H9 (cell line): ENCODE results near the gene SPATA3. TPM values are rescaled to one million over a fixed set of nuclear protein-coding genes. Genes with fewer than 3 reads are reported as not detected.

Source experiments
- DNase-seq: peaks from one replicate; pipeline ENCODE4 v3.0.0-alpha.2; 2017
- H2AFZ ChIP-seq: one replicate; pipeline ENCODE4 v1.6.1; 2013; ENCODE audit warnings: mild to moderate bottlenecking, low read length, control low read depth, moderate library complexity
- H2AK5ac ChIP-seq: 2 replicates; pipeline ENCODE4 v1.6.1; 2013; ENCODE audit warnings: low read length, control low read depth, mixed read lengths; ENCODE audit not compliant: insufficient read length
- H2BK120ac ChIP-seq: one replicate; pipeline ENCODE4 v1.6.1; 2013; ENCODE audit warnings: low read depth, mild to moderate bottlenecking, low read length, control low read depth, inconsistent platforms; ENCODE audit not compliant: poor library complexity, severe bottlenecking
- H2BK12ac ChIP-seq: 2 replicates; pipeline ENCODE4 v1.6.1; 2013; ENCODE audit warnings: low read length, control low read depth, mixed read lengths, low read depth; ENCODE audit not compliant: insufficient read length
- H2BK15ac ChIP-seq: 2 replicates; pipeline ENCODE4 v1.6.1; 2013; ENCODE audit warnings: low read depth, low read length, control low read depth
- H2BK20ac ChIP-seq: one replicate; pipeline ENCODE4 v1.6.1; 2013; ENCODE audit warnings: low read depth, mild to moderate bottlenecking, low read length, control low read depth, inconsistent platforms; ENCODE audit not compliant: poor library complexity, severe bottlenecking
- H2BK5ac ChIP-seq: 2 replicates; pipeline ENCODE4 v1.6.1; 2013; ENCODE audit warnings: low read length, control low read depth, mixed read lengths; ENCODE audit not compliant: insufficient read length
- H3K14ac ChIP-seq: 2 replicates; pipeline ENCODE4 v1.6.1; 2013; ENCODE audit warnings: low read length, control low read depth; ENCODE audit not compliant: insufficient read depth
- H3K18ac ChIP-seq: 2 replicates; pipeline ENCODE4 v1.6.1; 2013; ENCODE audit warnings: low read depth, mild to moderate bottlenecking, mixed read lengths, low read length, control low read depth; ENCODE audit not compliant: insufficient read length
- H3K23ac ChIP-seq: 2 replicates; pipeline ENCODE4 v1.6.1; 2013; ENCODE audit warnings: low read length, control low read depth, mixed read lengths, low read depth; ENCODE audit not compliant: insufficient read length
- H3K23me2 ChIP-seq: 2 replicates; pipeline ENCODE4 v1.6.1; 2013; ENCODE audit warnings: low read depth, mild to moderate bottlenecking, mixed read lengths, low read length, control low read depth; ENCODE audit not compliant: insufficient read length, poor library complexity, severe bottlenecking
- H3K27ac ChIP-seq: 2 replicates; pipeline ENCODE4 v1.5.1; 2013; ENCODE audit warnings: low read length, control low read depth, mixed read lengths, low read depth; ENCODE audit not compliant: insufficient read length
- H3K27me3 ChIP-seq: 2 replicates; pipeline ENCODE4 v1.6.1; 2013; ENCODE audit warnings: low read length, control low read depth, inconsistent platforms; ENCODE audit not compliant: insufficient read depth
- H3K4ac ChIP-seq: 2 replicates; pipeline ENCODE4 v1.6.1; 2013; ENCODE audit warnings: low read depth, mild to moderate bottlenecking, control low read depth, inconsistent platforms, low read length, moderate library complexity
- H3K4me1 ChIP-seq: 2 replicates; pipeline ENCODE4 v1.6.1; 2013; ENCODE audit warnings: low read length, control low read depth, inconsistent platforms; ENCODE audit not compliant: insufficient read depth
- H3K4me2 ChIP-seq: 2 replicates; pipeline ENCODE4 v1.6.1; 2013; ENCODE audit warnings: low read length, control low read depth, mixed read lengths; ENCODE audit not compliant: insufficient read length, insufficient read depth
- H3K56ac ChIP-seq: 2 replicates; pipeline ENCODE4 v1.6.1; 2013; ENCODE audit warnings: low read depth, mild to moderate bottlenecking, mixed read lengths, low read length, control low read depth; ENCODE audit not compliant: insufficient read length
- H3K79me1 ChIP-seq: 2 replicates; pipeline ENCODE4 v1.6.1; 2013; ENCODE audit warnings: low read depth, mild to moderate bottlenecking, moderate library complexity, low read length, control low read depth, inconsistent platforms; ENCODE audit not compliant: insufficient read depth, poor library complexity, severe bottlenecking
- H3K79me2 ChIP-seq: 2 replicates; pipeline ENCODE4 v1.6.1; 2013; ENCODE audit warnings: low read length, control low read depth, inconsistent platforms; ENCODE audit not compliant: insufficient read depth
- H3K9ac ChIP-seq: 2 replicates; pipeline ENCODE4 v1.6.1; 2013; ENCODE audit warnings: low read length, control low read depth, mixed read lengths; ENCODE audit not compliant: insufficient read length; ENCODE audit errors: extremely low read depth
- H3K9me3 ChIP-seq: one replicate; pipeline ENCODE4 v1.6.1; 2013; ENCODE audit warnings: low read depth, low read length, inconsistent platforms; ENCODE audit not compliant: control insufficient read depth
- H3T11ph ChIP-seq: one replicate; pipeline ENCODE4 v1.6.1; 2013; ENCODE audit warnings: mild to moderate bottlenecking, low read length, control low read depth, inconsistent platforms
- H4K20me1 ChIP-seq: one replicate; pipeline ENCODE4 v1.6.1; 2013; ENCODE audit not compliant: control insufficient read depth, insufficient read length, insufficient read depth
- H4K5ac ChIP-seq: 2 replicates; pipeline ENCODE4 v1.6.1; 2013; ENCODE audit warnings: low read depth, mild to moderate bottlenecking, mixed read lengths, low read length, control low read depth; ENCODE audit not compliant: insufficient read length
- H4K8ac ChIP-seq: replicated peaks from 2 replicates; pipeline ENCODE4 v1.6.1; 2013; ENCODE audit warnings: low read length, control low read depth, mixed read lengths, low read depth; ENCODE audit not compliant: insufficient read length
- H4K91ac ChIP-seq: 2 replicates; pipeline ENCODE4 v1.6.1; 2013; ENCODE audit warnings: low read depth, mild to moderate bottlenecking, moderate library complexity, mixed read lengths, low read length, control low read depth; ENCODE audit not compliant: insufficient read length
- H3K27ac Mint-ChIP-seq, 3 experiments: 2 replicates in 2 of 3; 3 replicates in 1 of 3; pipeline ENCODE4 v1.8.0; 2020 to 2021; ENCODE audit warnings: mixed read lengths in 3 of 3, mild to moderate bottlenecking in 1 of 3, moderate library complexity in 1 of 3
- H3K27me3 Mint-ChIP-seq: 2 replicates; pipeline ENCODE4 v1.8.0; 2021; ENCODE audit warnings: low read depth, mild to moderate bottlenecking, moderate library complexity, mixed read lengths
- H3K36me3 Mint-ChIP-seq, 3 experiments: 2 replicates in 2 of 3; 3 replicates in 1 of 3; pipeline ENCODE4 v1.8.0; 2020 to 2021; ENCODE audit warnings: low read depth in 3 of 3, mixed read lengths in 3 of 3; ENCODE audit not compliant: insufficient read depth in 1 of 3
- H3K4me1 Mint-ChIP-seq, 2 experiments: 2 replicates each; pipeline ENCODE4 v1.8.0; 2020; ENCODE audit warnings: mixed read lengths in 2 of 2
- H3K4me3 Mint-ChIP-seq, 2 experiments: 2 replicates in 1 of 2; 3 replicates in 1 of 2; pipeline ENCODE4 v1.8.0; 2020 to 2021; ENCODE audit warnings: mild to moderate bottlenecking in 2 of 2, mixed read lengths in 2 of 2, moderate library complexity in 1 of 2
- H3K9me3 Mint-ChIP-seq, 2 experiments: 2 replicates in 1 of 2; 3 replicates in 1 of 2; pipeline ENCODE4 v1.8.0; 2020; ENCODE audit warnings: mild to moderate bottlenecking in 2 of 2, mixed read lengths in 2 of 2, moderate library complexity in 1 of 2
- CTCF ChIP-seq: fragments of 200-600 bp; sonication (generic); conservative IDR thresholded peaks from 3 replicates; pipeline ENCODE4 v1.8.0; 2021; ENCODE audit warnings: antibody characterized with exemption, mild to moderate bottlenecking
- WGBS: extraction: QIAGEN DNeasy Blood & Tissue Kit; methylation state at CpG from one replicate; pipeline ENCODE4 v1.1.7; 2013; ENCODE audit warnings: missing lambda C conversion rate, low lambda C conversion rate, mixed read lengths; ENCODE audit not compliant: insufficient read length; ENCODE audit errors: extremely low coverage; 5-methylcytosine and 5-hydroxymethylcytosine counted together
- total RNA-seq: library from RNA; stranded (reverse); gene quantifications from 2 replicates; pipeline ENCODE4 v1.2.1, GENCODE V29; 2021

The SPATA3 gene
- total RNA-seq, 1 experiment from 2014 or later, result not detected

- Histone ChIP-seq H3K4ac (no peak overlapping the region), H3K9ac (peak overlapping the region; percentile 5), H4K91ac (no peak overlapping the region), H3K23ac (no peak overlapping the region), H3K14ac (no peak overlapping the region), H2BK15ac (no peak overlapping the region), H3K27me3 (peaks cover 1% of the 10 kb centered on the region; the same call in 1 of the 2 replicates), H2BK120ac (no peak overlapping the region), H3K56ac (no peak overlapping the region), H4K20me1 (no peaks in the 10 kb centered on the region), H3K79me1 (no peaks in the 10 kb centered on the region), H4K8ac (no peak overlapping the region), H2BK5ac (no peak overlapping the region), H3K18ac (peak overlapping the region; percentile 61), H4K5ac (no peak overlapping the region), H3K27ac (no peak overlapping the region), H3K23me2 (peaks cover 6% of the 10 kb centered on the region), H3K9me3 (no peaks in the 10 kb centered on the region), H3T11ph (no peak overlapping the region), H2BK20ac (no peak overlapping the region), H2AFZ (peak overlapping the region; percentile 48), H2BK12ac (no peak overlapping the region), H2AK5ac (no peak overlapping the region), H3K4me2 (peak overlapping the region; percentile 57), H3K79me2 (peaks cover 7% of the 10 kb centered on the region; the same call in 1 of the 2 replicates), H3K4me1 (no peaks in the 10 kb centered on the region)
- WGBS, result no CpG with 5 or more reads among the region's 62 CpGs
- peak; percentile 97 for TF ChIP-seq CTCF
- H3K27ac Mint-ChIP-seq, result peak overlapping the region in 1 of 3 experiments; percentile 48; a peak in 1 of 7 replicates
- H3K4me3 Mint-ChIP-seq, result peak overlapping the region; percentile 68 to 82
- H3K27me3 Mint-ChIP-seq, result peaks cover 62% of the 10 kb centered on the region
- no peaks in the 10 kb centered on the region for H3K36me3 Mint-ChIP-seq
- peak; percentile 88 for DNase-seq
- no peaks in the 10 kb centered on the region; a peak in 1 of 5 replicates for H3K9me3 Mint-ChIP-seq
- H3K4me1 Mint-ChIP-seq, result peaks cover 9 to 18% of the 10 kb centered on the region in 2 experiments
Measured at GRCh38 chr2:231052494-231053451, 56.9 kb downstream of the SPATA3 start.
